Thyroid gland (tissue), 4 donors: ENCODE measurements around the gene GTPBP2. TPM values are rescaled to one million over a fixed set of nuclear protein-coding genes. Genes with fewer than 3 reads are reported as not detected.
"Not testable (repeated sequence)": the region's sequence is repeated elsewhere in the genome, so short reads cannot be mapped to it uniquely, and the experiment has no call there.

Source experiments
- DNase-seq, 2 donors: peaks; one replicate each; pipeline ENCODE4 v3.0.0-alpha.2; 2019
- H3K27ac ChIP-seq, 3 donors: fragments of 200-600 bp; sonication (generic); 1 replicate in 2 of 3; 2 replicates in 1 of 3; pipeline ENCODE4 v1.5.1; 2016 to 2019; ENCODE audit warnings: mild to moderate bottlenecking in 1 of 3, moderate library complexity in 1 of 3
- H3K27me3 ChIP-seq: fragments of 200-600 bp; sonication (generic); one replicate; pipeline ENCODE4 v1.5.1; 2019
- H3K36me3 ChIP-seq, 2 donors: fragments of 200-600 bp; sonication (generic); one replicate each; pipeline ENCODE4 v1.5.1; 2016 to 2019
- H3K4me1 ChIP-seq, 2 donors: fragments of 200-600 bp; sonication (generic); one replicate each; pipeline ENCODE4 v1.5.1; 2017 to 2019
- H3K4me3 ChIP-seq, 3 donors: fragments of 200-600 bp; sonication (generic); replicated peaks in 1 of 3; 1 replicate in 2 of 3; 2 replicates in 1 of 3; pipeline ENCODE4 v1.5.1; 2016; ENCODE audit warnings: mild to moderate bottlenecking in 1 of 3
- H3K9me3 ChIP-seq: fragments of 200-600 bp; sonication (generic); one replicate; pipeline ENCODE4 v1.5.1; 2017
- CTCF ChIP-seq, 6 experiments: fragments of 200-600 bp in 3 of 6; fragments of 450-650 bp in 3 of 6; sonication (generic) in 3 of 6; IDR thresholded peaks; one replicate each; pipeline ENCODE4 v1.5.1; 2016 to 2019; ENCODE audit warnings: antibody characterized with exemption in 6 of 6, mild to moderate bottlenecking in 2 of 6, inconsistent platforms in 1 of 6, moderate library complexity in 1 of 6
- POLR2A ChIP-seq, 2 donors: fragments of 450-650 bp; IDR thresholded peaks; one replicate each; pipeline ENCODE4 v1.6.1; 2017; ENCODE audit warnings: antibody characterized with exemption in 2 of 2, mild to moderate bottlenecking in 2 of 2, moderate library complexity in 1 of 2
- WGBS, 2 donors: methylation state at CpG; one replicate each; pipeline ENCODE4 v1.1.5; 2017; 5-methylcytosine and 5-hydroxymethylcytosine counted together
- intact Hi-C: fragments of 100-400 bp; cut with DNase I; formaldehyde crosslinking; loops from one replicate; pipeline ENCODE4 v1.15.1; 2023
- total RNA-seq, 4 donors: library from RNA; depleted of rRNA; stranded (reverse); fragments of >200 nt; gene quantifications; one replicate each; pipeline ENCODE4 v1.2.3, GENCODE V29; 2016

The GTPBP2 gene
- total RNA-seq, 4 donors from 2014 or later = 50.2 to 65.8 (median 58.1) TPM

GRCh38 chr6:43608807-43609206 is 20.3 kb downstream of the GTPBP2 start:
- 73 to 82% methylated on average over 1 of the region's 1 CpG for WGBS, 2 donors
- Histone ChIP-seq H3K9me3 (no peaks in the 10 kb centered on the region), H3K27ac (no peak overlapping the region), H3K36me3 (peaks cover 8 to 15% of the 10 kb centered on the region in 2 donors), H3K4me3 (no peak overlapping the region), H3K27me3 (no peaks in the 10 kb centered on the region), H3K4me1 (no peaks in the 10 kb centered on the region)
- no peak for DNase-seq
- intact Hi-C loops = no loop called here
- TF ChIP-seq POLR2A (IDR thresholded peaks at IDR 0.05) (no peak), CTCF (IDR thresholded peaks at IDR 0.05) (no peak)

GRCh38 chr6:43608310-43608763 is 20.7 kb downstream of the GTPBP2 start:
- no peak overlapping the region for H3K27ac ChIP-seq
- no peaks in the 10 kb centered on the region for H3K27me3 ChIP-seq
- no peak overlapping the region for H3K4me3 ChIP-seq
- TF ChIP-seq CTCF (IDR thresholded peaks at IDR 0.05) (peak; percentile 55 to 75 (median 64)), POLR2A (IDR thresholded peaks at IDR 0.05) (no peak)
- intact Hi-C loops = no loop called here
- H3K36me3 ChIP-seq = peaks cover 5 to 10% of the 10 kb centered on the region in 2 donors
- no peaks in the 10 kb centered on the region for H3K4me1 ChIP-seq
- H3K9me3 ChIP-seq = no peaks in the 10 kb centered on the region
- peak; percentile 71 to 72 for DNase-seq
- WGBS, 2 donors = 5% methylated on average over 5 of the region's 5 CpGs

- no peaks in the 10 kb centered on the region for H3K4me1 ChIP-seq
- no peaks in the 10 kb centered on the region for H3K27me3 ChIP-seq
- H3K27ac ChIP-seq = no peak overlapping the region
- H3K36me3 ChIP-seq = peaks cover 12 to 18% of the 10 kb centered on the region in 2 donors
- H3K4me3 ChIP-seq = no peak overlapping the region
- WGBS, 2 donors = 92 to 95% methylated on average over 2 of the region's 2 CpGs
- no peak for TF ChIP-seq POLR2A (IDR thresholded peaks at IDR 0.05)
- TF ChIP-seq CTCF (IDR thresholded peaks at IDR 0.05) = no peak
- DNase-seq = no peak
- no peaks in the 10 kb centered on the region for H3K9me3 ChIP-seq
- intact Hi-C loops = no loop called here
Observed at GRCh38 chr6:43606019-43606418, 23.0 kb downstream of the GTPBP2 start.

GRCh38 chr6:43604174-43604573 is 24.9 kb downstream of the GTPBP2 start:
- no peaks in the 10 kb centered on the region for H3K27me3 ChIP-seq
- no peak for TF ChIP-seq POLR2A (IDR thresholded peaks at IDR 0.05)
- no peak overlapping the region for H3K4me3 ChIP-seq
- H3K36me3 ChIP-seq = peaks cover 6 to 20% of the 10 kb centered on the region in 2 donors
- no peak overlapping the region for H3K27ac ChIP-seq
- intact Hi-C loops = no loop called here
- H3K4me1 ChIP-seq = no peaks in the 10 kb centered on the region
- WGBS, 2 donors = 96 to 97% methylated on average over 2 of the region's 2 CpGs
- H3K9me3 ChIP-seq = no peaks in the 10 kb centered on the region
- no peak for DNase-seq

GRCh38 chr6:43600595-43600994 is 28.5 kb downstream of the GTPBP2 start:
- no peaks in the 10 kb centered on the region for H3K27me3 ChIP-seq
- peaks cover 6 to 25% of the 10 kb centered on the region in 2 donors for H3K36me3 ChIP-seq
- no peak for DNase-seq
- WGBS, 2 donors = 96 to 97% methylated on average over 2 of the region's 2 CpGs
- H3K9me3 ChIP-seq = no peaks in the 10 kb centered on the region
- TF ChIP-seq POLR2A (IDR thresholded peaks at IDR 0.05) (no peak), CTCF (IDR thresholded peaks at IDR 0.05) (no peak)
- H3K4me3 ChIP-seq = no peak overlapping the region
- H3K27ac ChIP-seq = no peak overlapping the region
- intact Hi-C loops = no loop called here
- H3K4me1 ChIP-seq = no peaks in the 10 kb centered on the region

- no peak for DNase-seq
- no peak overlapping the region for H3K4me3 ChIP-seq
- TF ChIP-seq POLR2A (IDR thresholded peaks at IDR 0.05) = no peak
- H3K27ac ChIP-seq = no peak overlapping the region
- H3K36me3 ChIP-seq = peaks cover 0 to 4% of the 10 kb centered on the region in 2 donors
- no peaks in the 10 kb centered on the region for H3K9me3 ChIP-seq
- H3K27me3 ChIP-seq = no peaks in the 10 kb centered on the region
- intact Hi-C loops = no loop called here
- H3K4me1 ChIP-seq = no peaks in the 10 kb centered on the region
- 90 to 95% methylated on average over 1 of the region's 1 CpG for WGBS, 2 donors
Observed at GRCh38 chr6:43593938-43594337, 35.1 kb downstream of the GTPBP2 start.

GRCh38 chr6:43589564-43589963 is 39.5 kb downstream of the GTPBP2 start:
- 93 to 94% methylated on average over 1 of the region's 1 CpG for WGBS, 2 donors
- intact Hi-C loops, H3K9me3 ChIP-seq: not testable (repeated sequence)

More at GRCh38 chr6:43589564-43589963, 39.5 kb downstream of the GTPBP2 start:
- not testable (repeated sequence) for H3K4me3 ChIP-seq, DNase-seq, H3K27ac ChIP-seq, H3K4me1 ChIP-seq, H3K27me3 ChIP-seq
- H3K36me3 ChIP-seq = peaks cover 8 to 26% of the 10 kb centered on the region in 2 donors
